ENCODE measurements around the gene GTF3A. TPM values are rescaled to one million over a fixed set of nuclear protein-coding genes. Genes with fewer than 3 reads are reported as not detected.

GTF3A gene
- total RNA-seq, 1 experiment from 2014 or later, result 102 TPM

DNA sequence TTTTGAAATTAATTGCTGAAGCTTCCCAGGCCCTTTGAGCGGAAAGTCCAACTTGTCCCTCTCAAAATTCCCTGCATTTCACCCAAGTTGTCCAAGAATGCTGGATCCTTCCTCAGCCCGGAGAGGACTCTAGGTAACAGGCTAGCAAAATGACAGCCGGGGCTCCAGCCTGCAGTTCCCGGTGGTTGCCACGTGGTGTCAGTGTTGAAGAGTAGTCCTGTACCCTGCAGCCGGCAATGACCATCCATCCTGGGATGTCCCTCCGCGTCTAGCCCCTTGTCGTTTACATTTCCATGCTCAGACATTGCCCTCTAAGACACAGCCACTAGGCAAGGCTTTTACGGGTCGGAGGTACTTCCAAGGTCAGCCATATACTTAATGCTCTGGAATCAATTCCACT is 57.3 kb downstream of the GTF3A start:
- ChIA-PET RAD21 (ENCODE audit: low non-redundant PET in 1 of 2, low total read pairs in 2 of 2, uncharacterized antibody in 2 of 2, unreplicated experiment in 2 of 2) (no interaction called here), CTCF (no interaction called here), POLR2A (no interaction called here)
- DNase-seq (ENCODE audit: low read depth, low spot score), result peak; percentile 37
- no peak overlapping the region for H3K4me2 ChIP-seq (ENCODE audit: low read length)
- no peak overlapping the region for H3K9ac ChIP-seq (ENCODE audit: low read length)
- H3K4me3 ChIP-seq (replicated peaks in 1 of 2; ENCODE audit: low read depth in 1 of 2, low read length in 2 of 2), result no peak overlapping the region
- TF ChIP-seq JUND (IDR thresholded peaks at IDR 0.05), result no peak
- no peak for TF ChIP-seq YY1 (IDR thresholded peaks at IDR 0.05; ENCODE audit: extremely low read depth, insufficient replicate concordance, low read depth, low read length)
- peak; percentile 31 to 89 (median 89); a peak in 5 of 6 replicates for TF ChIP-seq CTCF (IDR thresholded peaks at IDR 0.05 in 2 of 3, conservative IDR thresholded peaks at IDR 0.05 in 1 of 3; ENCODE audit: borderline replicate concordance in 1 of 3, insufficient read depth in 1 of 3, low read depth in 2 of 3, low read length in 2 of 3)
- no peak for TF ChIP-seq ZNF274 (IDR thresholded peaks at IDR 0.05; ENCODE audit: low read depth, low read length)
- no peak for TF ChIP-seq EGR1 (IDR thresholded peaks at IDR 0.05; ENCODE audit: low read depth)
- no peak for TF ChIP-seq TCF7L2 (IDR thresholded peaks at IDR 0.05; ENCODE audit: borderline replicate concordance, extremely low read depth, insufficient read depth, insufficient read length)
- TF ChIP-seq ATF3 (IDR thresholded peaks at IDR 0.05), result no peak
- TF ChIP-seq RAD21 (IDR thresholded peaks at IDR 0.05; ENCODE audit: low read depth), result peak; percentile 52
- TF ChIP-seq POLR2AphosphoS5 (IDR thresholded peaks at IDR 0.05; ENCODE audit: low read depth, low read length), result no peak
- no peak for TF ChIP-seq EZH2 (IDR thresholded peaks at IDR 0.05)
- no peak for TF ChIP-seq ELF1 (IDR thresholded peaks at IDR 0.05; ENCODE audit: borderline replicate concordance, low read depth)
- TF ChIP-seq ZBTB33 (IDR thresholded peaks at IDR 0.05; ENCODE audit: extremely low read depth, insufficient replicate concordance, low read length), result no peak
- no peak for TF ChIP-seq SIN3A (IDR thresholded peaks at IDR 0.05; ENCODE audit: low read depth)
- no peak for TF ChIP-seq MAX (IDR thresholded peaks at IDR 0.05)
- no peak for TF ChIP-seq CEBPB (IDR thresholded peaks at IDR 0.05; ENCODE audit: low read depth)
- TF ChIP-seq CBX3 (IDR thresholded peaks at IDR 0.05; ENCODE audit: low read depth), result peak; percentile 48; the same call in 1 of the 2 replicates
- no peak for TF ChIP-seq POLR2A (IDR thresholded peaks at IDR 0.05; ENCODE audit: borderline replicate concordance, extremely low read depth, insufficient read depth, insufficient read length)
- TF ChIP-seq ZFX (IDR thresholded peaks at IDR 0.05), result no peak
- no peaks in the 10 kb centered on the region for H3K36me3 ChIP-seq (ENCODE audit: control insufficient read depth in 1 of 2, insufficient read depth in 2 of 2, low read length in 2 of 2)
- no peak overlapping the region for H3K27ac ChIP-seq (ENCODE audit: low read depth, low read length)
- H3K9me2 ChIP-seq (ENCODE audit: insufficient read depth), result no peaks in the 10 kb centered on the region
- no peaks in the 10 kb centered on the region; a peak in 1 of 4 replicates for H3K9me3 ChIP-seq (ENCODE audit: control insufficient read depth in 1 of 2, insufficient read depth in 1 of 2, low read depth in 1 of 2, low read length in 2 of 2)
- intact Hi-C loops (cut with micrococcal nuclease), result loop anchor here (5.0 kb wide), 1 partner anchor 346 kb away; no protein-coding TSS in a partner anchor
- no peaks in the 10 kb centered on the region for H3K27me3 ChIP-seq (ENCODE audit: insufficient read depth, low read length)
- H3K4me1 ChIP-seq (ENCODE audit: control insufficient read depth in 1 of 2, insufficient read depth in 2 of 2, low read length in 2 of 2), result no peaks in the 10 kb centered on the region
- ATAC-seq, result peak; percentile 95
- H2AFZ ChIP-seq (ENCODE audit: low read depth, low read length, poor library complexity, severe bottlenecking), result no peak overlapping the region
- no peaks in the 10 kb centered on the region for H3K79me2 ChIP-seq (ENCODE audit: insufficient read depth, low read length)
- no peaks in the 10 kb centered on the region for H4K20me1 ChIP-seq (ENCODE audit: insufficient read depth)
- no TSS peak for BruUV-seq (replicated peaks)

Data from HCT116 (cell line).